Neutrophil (primary cell): ENCODE results near the gene PREB.

Experiments
- H3K27ac ChIP-seq: fragments of 200-600 bp; sonication (generic); 2 replicates; pipeline ENCODE4 v1.5.1; 2016; ENCODE audit warnings: mild to moderate bottlenecking, moderate library complexity
- H3K27me3 ChIP-seq: fragments of 200-600 bp; sonication (generic); 2 replicates; pipeline ENCODE4 v1.6.0; 2016; ENCODE audit warnings: mild to moderate bottlenecking
- H3K36me3 ChIP-seq: fragments of 200-600 bp; sonication (generic); 2 replicates; pipeline ENCODE4 v1.5.1; 2017
- H3K4me1 ChIP-seq, 2 experiments: fragments of 200-600 bp in 1 of 2; sonication (generic) in 1 of 2; 1 replicate in 1 of 2; 2 replicates in 1 of 2; pipeline versions ENCODE4 v1.5.1 to v1.6.1; 2013 to 2016; ENCODE audit warnings: low read depth in 1 of 2, low read length in 1 of 2, mild to moderate bottlenecking in 1 of 2, moderate library complexity in 1 of 2; ENCODE audit not compliant: control insufficient read depth in 1 of 2, insufficient read depth in 1 of 2
- H3K4me3 ChIP-seq, 2 experiments: fragments of 200-600 bp in 1 of 2; sonication (generic) in 1 of 2; 1 replicate in 1 of 2; 2 replicates in 1 of 2; pipeline ENCODE4 v1.5.1; 2013 to 2016; ENCODE audit warnings: low read depth in 1 of 2, low read length in 1 of 2, mild to moderate bottlenecking in 1 of 2, moderate library complexity in 1 of 2
- H3K9me3 ChIP-seq: fragments of 200-600 bp; sonication (generic); 2 replicates; pipeline ENCODE4 v1.5.1; 2016
- CTCF ChIP-seq: fragments of 200-600 bp; sonication (generic); IDR thresholded peaks from 2 replicates; pipeline ENCODE4 v1.5.1; 2016; ENCODE audit warnings: antibody characterized with exemption

PREB gene

GRCh38 chr2:27092696-27093429 is 41.6 kb downstream of the PREB start:
- H3K36me3 ChIP-seq, result no peaks in the 10 kb centered on the region
- no peak for TF ChIP-seq CTCF
- peaks cover 11 to 12% of the 10 kb centered on the region in 2 experiments for H3K4me1 ChIP-seq
- H3K27ac ChIP-seq, result no peak overlapping the region
- no peaks in the 10 kb centered on the region for H3K9me3 ChIP-seq
- no peaks in the 10 kb centered on the region for H3K27me3 ChIP-seq
- H3K4me3 ChIP-seq, result no peak overlapping the region

- no peak overlapping the region for H3K27ac ChIP-seq
- peaks cover 15 to 16% of the 10 kb centered on the region in 2 experiments for H3K4me1 ChIP-seq
- no peaks in the 10 kb centered on the region for H3K27me3 ChIP-seq
- H3K4me3 ChIP-seq, result no peak overlapping the region
- no peak for TF ChIP-seq CTCF
- H3K9me3 ChIP-seq, result no peaks in the 10 kb centered on the region
- H3K36me3 ChIP-seq, result no peaks in the 10 kb centered on the region
Measured at GRCh38 chr2:27091746-27092695, 42.4 kb downstream of the PREB start.

- H3K9me3 ChIP-seq, result no peaks in the 10 kb centered on the region
- H3K4me1 ChIP-seq, result peaks cover 21 to 23% of the 10 kb centered on the region in 2 experiments
- no peak overlapping the region for H3K4me3 ChIP-seq
- H3K27ac ChIP-seq, result no peak overlapping the region
- TF ChIP-seq CTCF, result no peak
- H3K27me3 ChIP-seq, result no peaks in the 10 kb centered on the region
- no peaks in the 10 kb centered on the region for H3K36me3 ChIP-seq
Measured at GRCh38 chr2:27089111-27089954, 45.1 kb downstream of the PREB start.

GRCh38 chr2:27088634-27089033 is 45.8 kb downstream of the PREB start:
- Histone ChIP-seq H3K27me3 (no peaks in the 10 kb centered on the region), H3K9me3 (no peaks in the 10 kb centered on the region), H3K36me3 (no peaks in the 10 kb centered on the region), H3K4me1 (peaks cover 21 to 23% of the 10 kb centered on the region in 2 experiments), H3K4me3 (no peak overlapping the region), H3K27ac (no peak overlapping the region)
- TF ChIP-seq CTCF, result no peak

- no peaks in the 10 kb centered on the region for H3K36me3 ChIP-seq
- H3K4me3 ChIP-seq, result no peak overlapping the region
- no peak overlapping the region for H3K27ac ChIP-seq
- no peaks in the 10 kb centered on the region for H3K27me3 ChIP-seq
- H3K9me3 ChIP-seq, result no peaks in the 10 kb centered on the region
- TF ChIP-seq CTCF, result no peak
- peaks cover 22 to 28% of the 10 kb centered on the region in 2 experiments for H3K4me1 ChIP-seq
Measured at GRCh38 chr2:27087823-27088410, 46.5 kb downstream of the PREB start.
